GM12865 (cell line): Measurements from ENCODE around the gene DGLUCY.

Experiments
- DNase-seq: peaks from one replicate; pipeline ENCODE4 v3.0.0; 2010; ENCODE audit warnings: low read depth
- H3K4me3 ChIP-seq: 2 replicates; pipeline ENCODE4 v1.5.1; 2011; ENCODE audit warnings: mild to moderate bottlenecking, low read depth, low read length, control low read depth
- CTCF ChIP-seq: IDR thresholded peaks from 2 replicates; pipeline ENCODE4 v1.5.1; 2011; ENCODE audit warnings: low read length, control low read depth, low read depth, inconsistent platforms; ENCODE audit not compliant: insufficient read depth; ENCODE audit errors: missing control alignments

DGLUCY gene

GRCh38 chr14:91158091-91158790 lies 44.4 kb downstream of the DGLUCY start:
- TF ChIP-seq CTCF = no peak
- H3K4me3 ChIP-seq = no peak overlapping the region
- no peak for DNase-seq

GRCh38 chr14:91159182-91159581 lies 45.3 kb downstream of the DGLUCY start:
- DNase-seq = no peak
- TF ChIP-seq CTCF = no peak
- no peak overlapping the region for H3K4me3 ChIP-seq

- no peak for DNase-seq
- TF ChIP-seq CTCF = no peak
Measured at GRCh38 chr14:91159906-91160305, 46.0 kb downstream of the DGLUCY start.

GRCh38 chr14:91163316-91163715 lies 49.4 kb downstream of the DGLUCY start:
- DNase-seq = no peak
- H3K4me3 ChIP-seq = no peak overlapping the region
- no peak for TF ChIP-seq CTCF

More at GRCh38 chr14:91159906-91160305, 46.0 kb downstream of the DGLUCY start:
- no peak overlapping the region for H3K4me3 ChIP-seq

GRCh38 chr14:91164676-91165075 lies 50.8 kb downstream of the DGLUCY start:
- H3K4me3 ChIP-seq = no peak overlapping the region
- no peak for TF ChIP-seq CTCF
- DNase-seq = no peak

GRCh38 chr14:91167380-91167770 lies 53.5 kb downstream of the DGLUCY start:
- DNase-seq = no peak
- no peak for TF ChIP-seq CTCF
- no peak overlapping the region for H3K4me3 ChIP-seq

GRCh38 chr14:91169951-91170350 lies 56.1 kb downstream of the DGLUCY start:
- no peak for TF ChIP-seq CTCF
- no peak for DNase-seq
- no peak overlapping the region for H3K4me3 ChIP-seq
